Activated naive CD8-positive, alpha-beta T cell treated with anti-CD3 and anti-CD28 coated beads, Interleukin-2, amount 50 U/mL, for 24 hours (primary cell): Measurements from ENCODE around the gene POMC.
A peak's percentile ranks its signal among the peaks of the same experiment; 100 is the strongest.
"Not testable (repeated sequence)": the region's sequence is repeated elsewhere in the genome, so short reads cannot be mapped to it uniquely, and the experiment has no call there.

Experiments used
- ATAC-seq: fragments of 150-1000 bp; cut with Tn5 transposase; one replicate; pipeline ENCODE4 v1.10.0; 2021
- DNase-seq: peaks from one replicate; pipeline ENCODE4 v3.0.0; 2021
- H3K27ac Mint-ChIP-seq: one replicate; pipeline ENCODE4 v1.8.0; 2021; ENCODE audit warnings: mild to moderate bottlenecking, mixed read lengths
- H3K27me3 Mint-ChIP-seq: one replicate; pipeline ENCODE4 v1.8.0; 2021; ENCODE audit warnings: mixed read lengths
- H3K36me3 Mint-ChIP-seq: one replicate; pipeline ENCODE4 v1.8.0; 2021; ENCODE audit warnings: low read depth, mixed read lengths
- H3K4me1 Mint-ChIP-seq: one replicate; pipeline ENCODE4 v1.8.0; 2021; ENCODE audit warnings: mixed read lengths
- H3K4me3 Mint-ChIP-seq: one replicate; pipeline ENCODE4 v1.8.0; 2021; ENCODE audit warnings: mild to moderate bottlenecking, moderate library complexity, mixed read lengths
- H3K9me3 Mint-ChIP-seq: one replicate; pipeline ENCODE4 v1.8.0; 2021; ENCODE audit warnings: mixed read lengths

The POMC gene

GRCh38 chr2:25168256-25169072 is at the start of gene POMC:
Gene POMC, minus strand, starts transcription at chr2:25168580. Its CDS starts 3,808 bp downstream, at chr2:25164772.
- H3K27ac Mint-ChIP-seq = no peak within 1 kb of the TSS
- H3K4me3 Mint-ChIP-seq = peak within 1 kb of the TSS; percentile 50
- peaks cover 44% of the 10 kb centered on the region for H3K27me3 Mint-ChIP-seq
- peak; percentile 25 for DNase-seq
- H3K4me1 Mint-ChIP-seq = peaks cover 31% of the 10 kb centered on the region
- no peaks in the 10 kb centered on the region for H3K36me3 Mint-ChIP-seq
- H3K9me3 Mint-ChIP-seq = no peaks in the 10 kb centered on the region
- ATAC-seq = peak; percentile 45

- Mint-ChIP-seq H3K4me3 (no peak overlapping the region), H3K4me1 (peaks cover 9% of the 10 kb centered on the region), H3K27me3 (no peaks in the 10 kb centered on the region), H3K27ac (no peak overlapping the region), H3K9me3 (no peaks in the 10 kb centered on the region), H3K36me3 (no peaks in the 10 kb centered on the region)
- ATAC-seq (no peak), DNase-seq (no peak)
Measured at GRCh38 chr2:25218100-25218499, 49.7 kb upstream of the POMC start.

- no peaks in the 10 kb centered on the region for H3K9me3 Mint-ChIP-seq
- peaks cover 15% of the 10 kb centered on the region for H3K4me1 Mint-ChIP-seq
- no peaks in the 10 kb centered on the region for H3K27me3 Mint-ChIP-seq
- peak overlapping the region; percentile 85 for H3K27ac Mint-ChIP-seq
- DNase-seq (peak; percentile 94), ATAC-seq (peak; percentile 94)
- peak overlapping the region; percentile 76 for H3K4me3 Mint-ChIP-seq
- no peaks in the 10 kb centered on the region for H3K36me3 Mint-ChIP-seq
Measured at GRCh38 chr2:25215948-25216679, 47.7 kb upstream of the POMC start.

DNA sequence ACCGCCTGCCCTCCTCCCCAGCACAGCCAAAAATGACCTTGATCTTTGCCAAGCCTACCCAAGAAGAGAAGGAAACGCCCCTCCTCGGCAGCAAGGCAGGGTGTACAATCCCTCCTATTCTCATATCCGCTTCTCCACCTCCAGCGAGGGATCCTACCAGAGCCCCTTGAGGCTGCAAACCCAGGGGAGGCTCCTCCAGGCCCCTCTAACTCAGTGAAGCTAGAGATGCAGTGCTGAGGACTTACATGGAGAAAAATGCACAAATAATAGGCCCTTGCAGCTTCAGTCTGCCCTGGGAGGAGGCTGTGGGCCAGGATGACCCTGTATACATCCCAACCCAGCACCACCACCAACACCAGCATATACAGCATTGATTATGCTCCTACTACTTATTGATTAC is 46.9 kb upstream of the POMC start:
- ATAC-seq (no peak), DNase-seq (no peak)
- no peaks in the 10 kb centered on the region for H3K27me3 Mint-ChIP-seq
- peak overlapping the region; percentile 76 for H3K4me3 Mint-ChIP-seq
- H3K9me3 Mint-ChIP-seq = no peaks in the 10 kb centered on the region
- H3K4me1 Mint-ChIP-seq = peaks cover 23% of the 10 kb centered on the region
- no peaks in the 10 kb centered on the region for H3K36me3 Mint-ChIP-seq
- H3K27ac Mint-ChIP-seq = peak overlapping the region; percentile 85

- Mint-ChIP-seq H3K9me3 (no peaks in the 10 kb centered on the region), H3K4me3 (no peak overlapping the region), H3K27me3 (no peaks in the 10 kb centered on the region), H3K36me3 (no peaks in the 10 kb centered on the region), H3K27ac (no peak overlapping the region), H3K4me1 (peaks cover 39% of the 10 kb centered on the region)
- no peak for DNase-seq
- no peak for ATAC-seq
Measured at GRCh38 chr2:25213229-25213628, 44.8 kb upstream of the POMC start.

DNA sequence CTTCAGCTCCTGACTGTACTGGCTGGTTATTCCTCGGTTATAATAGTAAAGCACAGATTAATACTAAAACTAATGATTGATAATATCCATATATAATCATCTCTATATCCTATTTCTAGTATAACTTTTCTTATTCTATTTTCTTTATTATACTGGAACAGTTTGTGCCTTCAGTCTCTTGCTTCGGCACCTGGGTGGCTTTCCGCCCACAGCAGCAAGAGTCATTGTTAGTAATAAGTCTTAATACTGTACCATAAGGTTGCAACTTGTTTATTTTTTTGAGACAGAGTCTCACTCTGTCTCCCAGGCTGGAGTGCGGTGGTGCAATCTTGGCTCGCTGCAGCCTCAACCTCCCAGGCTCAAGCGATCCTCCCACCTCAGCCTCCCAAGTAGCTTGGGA is 42.5 kb upstream of the POMC start:
- H3K4me3 Mint-ChIP-seq, ATAC-seq, H3K27me3 Mint-ChIP-seq, DNase-seq, H3K9me3 Mint-ChIP-seq, H3K36me3 Mint-ChIP-seq: not testable (repeated sequence)
- Mint-ChIP-seq H3K27ac (peak overlapping the region; percentile 31), H3K4me1 (peaks cover 55% of the 10 kb centered on the region)

DNA sequence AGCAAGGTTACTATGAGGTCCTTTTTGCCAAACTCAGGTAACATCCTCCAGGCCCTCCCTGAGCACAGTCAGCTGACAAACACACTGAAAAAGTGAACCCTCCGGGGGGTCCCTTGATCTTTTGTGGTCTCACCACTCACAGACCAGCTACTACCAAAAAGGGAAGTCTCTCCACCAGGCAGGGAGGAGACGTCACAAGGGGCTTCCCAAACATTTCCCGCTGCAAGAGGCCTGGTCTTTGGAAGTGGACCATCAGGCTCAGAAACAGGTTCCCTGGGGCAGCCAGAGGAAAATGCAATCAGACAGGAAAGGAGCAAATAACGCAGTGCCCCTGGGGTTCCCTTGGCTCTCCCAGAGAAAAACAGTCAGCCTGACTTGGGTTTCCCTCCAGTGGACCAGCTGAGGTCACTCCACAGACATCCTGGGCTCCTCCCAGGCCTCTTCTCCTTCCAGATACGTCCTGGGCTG is 38.7 kb upstream of the POMC start:
- ATAC-seq (peak; percentile 10), DNase-seq (peak; percentile 35)
- no peaks in the 10 kb centered on the region for H3K27me3 Mint-ChIP-seq
- H3K4me3 Mint-ChIP-seq = no peak overlapping the region
- no peaks in the 10 kb centered on the region for H3K9me3 Mint-ChIP-seq
- H3K4me1 Mint-ChIP-seq = peaks cover 64% of the 10 kb centered on the region
- no peaks in the 10 kb centered on the region for H3K36me3 Mint-ChIP-seq
- no peak overlapping the region for H3K27ac Mint-ChIP-seq

DNA sequence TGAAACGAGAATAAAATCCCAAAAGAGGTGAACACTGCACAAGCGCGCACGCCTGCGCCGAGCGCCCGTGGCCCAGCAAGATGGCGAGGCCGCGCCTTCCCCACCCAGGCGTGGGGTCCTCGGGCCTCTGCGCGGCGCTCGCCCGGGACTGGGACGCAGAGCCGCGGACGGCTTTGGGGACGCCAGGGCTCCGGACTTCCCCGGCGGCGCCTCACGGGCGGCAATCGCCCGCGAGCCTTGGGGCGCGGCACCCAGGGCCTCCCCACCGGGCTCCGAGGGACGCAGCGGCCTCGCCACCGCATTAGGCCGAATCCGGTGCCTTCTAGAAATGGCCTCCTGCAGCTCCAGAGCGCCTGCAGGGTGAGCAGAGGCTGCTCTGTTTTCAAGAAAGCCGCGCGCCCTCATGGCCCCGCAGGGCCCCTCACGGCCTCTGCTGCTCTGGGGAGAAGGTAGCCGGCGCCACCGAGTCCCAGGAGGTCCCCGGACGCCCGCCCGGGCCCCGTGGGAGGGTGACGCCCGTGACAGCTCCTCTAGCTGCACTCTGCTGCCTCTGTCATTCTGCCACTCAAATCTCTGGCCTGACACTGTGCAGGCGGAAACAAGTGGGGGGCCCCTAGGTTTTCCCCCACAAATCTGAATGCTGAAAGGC is 35.9 kb upstream of the POMC start:
- ATAC-seq (peak; percentile 74), DNase-seq (no peak)
- H3K27ac Mint-ChIP-seq = no peak overlapping the region
- H3K4me3 Mint-ChIP-seq = no peak overlapping the region
- no peaks in the 10 kb centered on the region for H3K9me3 Mint-ChIP-seq
- H3K27me3 Mint-ChIP-seq = no peaks in the 10 kb centered on the region
- peaks cover 41% of the 10 kb centered on the region for H3K4me1 Mint-ChIP-seq
- no peaks in the 10 kb centered on the region for H3K36me3 Mint-ChIP-seq

DNA sequence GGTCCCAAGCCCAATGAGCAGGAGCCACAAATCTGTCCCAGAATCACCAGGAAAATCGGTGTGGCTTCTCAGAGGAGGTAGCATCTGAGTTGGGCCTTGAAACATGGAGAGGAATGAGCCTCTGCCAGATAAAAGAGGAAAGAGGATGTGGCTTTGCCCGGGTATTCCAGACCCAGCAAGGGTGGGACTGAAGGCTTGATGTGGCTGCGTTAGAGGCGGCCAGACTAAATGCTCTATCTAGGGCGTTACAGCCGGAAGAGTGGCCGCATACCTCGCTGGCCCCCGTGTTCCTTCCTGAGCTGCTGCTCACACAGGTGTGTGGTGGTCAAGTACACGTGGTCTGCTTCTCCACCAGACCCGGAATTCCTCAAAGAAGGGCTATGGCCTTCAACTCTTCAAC is 33.9 kb upstream of the POMC start:
- no peak overlapping the region for H3K27ac Mint-ChIP-seq
- no peak for ATAC-seq

DNA sequence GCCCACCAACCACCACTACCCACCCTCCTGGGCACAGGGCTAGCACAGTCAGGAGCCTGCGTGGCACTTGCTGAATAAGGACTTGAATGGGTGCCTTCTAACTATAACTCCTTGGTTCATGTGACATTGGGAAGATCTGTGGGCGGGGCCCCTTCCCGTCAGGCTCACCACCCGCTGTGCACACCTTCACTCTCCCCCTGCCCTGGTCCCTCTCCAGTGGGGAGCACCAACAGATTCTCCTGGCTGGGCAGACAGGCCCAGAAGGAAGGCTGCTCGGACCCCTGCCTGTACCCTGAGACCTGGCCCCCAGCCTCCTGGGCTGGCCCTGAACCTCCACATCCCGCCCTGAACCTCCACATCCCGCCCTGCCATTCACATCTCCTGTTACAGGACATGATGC is 33.4 kb upstream of the POMC start:
- ATAC-seq (no peak), DNase-seq (no peak)
- no peaks in the 10 kb centered on the region for H3K27me3 Mint-ChIP-seq
- H3K36me3 Mint-ChIP-seq = no peaks in the 10 kb centered on the region
- H3K9me3 Mint-ChIP-seq = no peaks in the 10 kb centered on the region
- H3K27ac Mint-ChIP-seq = no peak overlapping the region
- no peak overlapping the region for H3K4me3 Mint-ChIP-seq
- peaks cover 21% of the 10 kb centered on the region for H3K4me1 Mint-ChIP-seq

More for the DNA sequence above, 33.9 kb upstream of the POMC start:
- Mint-ChIP-seq H3K4me1 (peaks cover 26% of the 10 kb centered on the region), H3K4me3 (no peak overlapping the region), H3K27me3 (no peaks in the 10 kb centered on the region), H3K36me3 (no peaks in the 10 kb centered on the region), H3K9me3 (no peaks in the 10 kb centered on the region)
- DNase-seq = no peak

- DNase-seq = no peak
- H3K36me3 Mint-ChIP-seq = no peaks in the 10 kb centered on the region
- H3K9me3 Mint-ChIP-seq = no peaks in the 10 kb centered on the region
- no peak overlapping the region for H3K27ac Mint-ChIP-seq
- H3K4me1 Mint-ChIP-seq = peaks cover 17% of the 10 kb centered on the region
- no peak overlapping the region for H3K4me3 Mint-ChIP-seq
- no peaks in the 10 kb centered on the region for H3K27me3 Mint-ChIP-seq
- no peak for ATAC-seq
Measured at GRCh38 chr2:25201265-25201664, 32.9 kb upstream of the POMC start.

GRCh38 chr2:25198576-25198975 is 30.2 kb upstream of the POMC start:
- H3K36me3 Mint-ChIP-seq = no peaks in the 10 kb centered on the region
- no peak for DNase-seq
- H3K4me3 Mint-ChIP-seq = no peak overlapping the region
- no peaks in the 10 kb centered on the region for H3K9me3 Mint-ChIP-seq
- no peak for ATAC-seq
- no peaks in the 10 kb centered on the region for H3K27me3 Mint-ChIP-seq
- H3K27ac Mint-ChIP-seq = no peak overlapping the region
- peaks cover 10% of the 10 kb centered on the region for H3K4me1 Mint-ChIP-seq

DNA sequence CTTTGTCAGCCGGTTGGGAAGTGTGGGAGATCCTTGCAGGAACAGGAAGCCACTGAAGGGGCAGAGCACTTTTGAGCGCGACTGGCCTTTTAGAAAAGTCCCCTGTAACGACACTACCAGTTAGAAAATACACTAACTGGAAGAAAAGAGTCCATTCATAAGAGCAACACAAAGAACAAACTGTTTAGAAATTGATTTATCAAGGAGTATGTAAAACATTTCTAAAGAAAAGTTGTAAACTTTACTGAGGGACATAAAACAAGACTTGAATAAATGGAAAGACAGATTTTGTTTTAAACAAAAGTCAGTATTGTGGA is 29.8 kb upstream of the POMC start:
- H3K9me3 Mint-ChIP-seq = no peaks in the 10 kb centered on the region
- DNase-seq (no peak), ATAC-seq (no peak)
- no peaks in the 10 kb centered on the region for H3K36me3 Mint-ChIP-seq
- H3K27ac Mint-ChIP-seq = no peak overlapping the region
- peaks cover 8% of the 10 kb centered on the region for H3K4me1 Mint-ChIP-seq
- H3K4me3 Mint-ChIP-seq = no peak overlapping the region
- no peaks in the 10 kb centered on the region for H3K27me3 Mint-ChIP-seq

DNA sequence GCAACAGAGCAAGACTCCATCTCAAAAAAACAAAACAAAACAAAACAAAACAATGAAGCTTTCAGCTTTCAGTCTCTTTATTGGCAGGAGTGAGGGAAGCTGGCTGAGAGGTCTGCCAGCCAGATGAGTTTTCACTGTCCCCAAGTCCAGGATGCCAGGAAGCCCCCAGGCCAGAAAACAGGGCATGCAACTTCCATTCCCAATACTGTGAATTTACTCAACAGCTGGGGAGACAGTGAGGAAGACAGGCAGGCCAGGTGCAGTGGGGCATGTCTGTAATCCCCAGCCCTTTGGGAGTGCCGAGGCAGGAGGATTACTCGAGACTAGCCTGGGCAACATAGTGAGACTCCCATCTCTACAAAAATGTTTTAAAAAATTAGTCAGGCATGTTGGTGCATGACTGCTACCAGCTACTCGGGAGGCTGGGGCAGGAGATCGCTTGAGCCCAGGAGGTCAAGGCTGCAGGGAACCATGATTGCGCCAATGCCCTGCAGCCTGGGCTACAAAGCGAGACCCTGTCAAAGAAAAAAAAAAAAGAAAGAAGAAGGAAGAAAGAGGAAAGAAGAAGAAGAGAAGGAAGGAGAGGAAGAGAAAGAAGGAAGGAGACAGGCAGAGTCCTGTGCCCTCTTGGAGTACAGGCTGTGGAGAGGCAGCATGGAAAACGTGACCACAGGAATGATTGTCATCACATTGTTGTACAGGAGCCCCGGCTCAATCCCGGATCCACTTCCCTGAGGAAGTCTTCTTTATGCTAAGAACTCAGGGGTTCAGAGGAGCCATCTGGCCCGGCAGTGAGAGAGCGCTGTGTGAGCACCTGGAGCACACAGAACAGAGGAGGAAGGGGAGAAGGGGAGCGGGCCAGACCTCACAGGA is 29.2 kb upstream of the POMC start:
- H3K36me3 Mint-ChIP-seq = no peaks in the 10 kb centered on the region
- no peaks in the 10 kb centered on the region for H3K27me3 Mint-ChIP-seq
- DNase-seq (no peak), ATAC-seq (no peak)
- H3K4me1 Mint-ChIP-seq = peaks cover 6% of the 10 kb centered on the region
- no peak overlapping the region for H3K4me3 Mint-ChIP-seq
- H3K9me3 Mint-ChIP-seq = no peaks in the 10 kb centered on the region
- H3K27ac Mint-ChIP-seq = no peak overlapping the region
